HEK293 (cell line): Measurements from ENCODE around the gene AIFM1.

Experiments used
- AEBP2 ChIP-seq: fragments of 450-650 bp; formaldehyde crosslinking; IDR thresholded peaks from 2 replicates; pipeline ENCODE4 v1.5.1; 2016; ENCODE audit warnings: missing biosample characterization, missing genetic modification characterization, borderline replicate concordance
- BCL6B ChIP-seq: fragments of 450-650 bp; formaldehyde crosslinking; IDR thresholded peaks from 2 replicates; pipeline ENCODE4 v1.5.1; 2017; ENCODE audit warnings: missing biosample characterization, missing genetic modification characterization
- GLI2 ChIP-seq: fragments of 450-650 bp; formaldehyde crosslinking; IDR thresholded peaks from 2 replicates; pipeline ENCODE4; 2017; ENCODE audit warnings: missing biosample characterization, missing genetic modification characterization, low read depth, borderline replicate concordance
- HOXC10 ChIP-seq: sonication (generic); formaldehyde crosslinking; IDR thresholded peaks from 2 replicates; pipeline ENCODE4 v1.8.1; 2023; ENCODE audit warnings: mild to moderate bottlenecking, missing genetic modification reagents
- HOXD13 ChIP-seq: sonication (generic); formaldehyde crosslinking; IDR thresholded peaks from 2 replicates; pipeline ENCODE4 v1.8.0; 2022; ENCODE audit warnings: missing genetic modification reagents, borderline replicate concordance
- KLF16 ChIP-seq: fragments of 450-650 bp; formaldehyde crosslinking; IDR thresholded peaks from 2 replicates; pipeline ENCODE4 v1.5.1; 2017; ENCODE audit warnings: missing biosample characterization, missing genetic modification characterization
- KLF8 ChIP-seq: fragments of 450-650 bp; formaldehyde crosslinking; IDR thresholded peaks from 2 replicates; pipeline ENCODE4 v1.5.1; 2016; ENCODE audit warnings: missing biosample characterization, missing genetic modification characterization
- REST ChIP-seq: fragments of 450-650 bp; formaldehyde crosslinking; IDR thresholded peaks from 2 replicates; pipeline ENCODE4 v1.5.1; 2016; ENCODE audit warnings: missing biosample characterization, missing genetic modification characterization
- SCRT1 ChIP-seq: fragments of 450-650 bp; formaldehyde crosslinking; IDR thresholded peaks from 2 replicates; pipeline ENCODE4 v1.5.1; 2016; ENCODE audit warnings: missing biosample characterization, missing genetic modification characterization, borderline replicate concordance
- WT1 ChIP-seq: fragments of 450-650 bp; formaldehyde crosslinking; IDR thresholded peaks from 2 replicates; pipeline ENCODE4 v1.5.1; 2016; ENCODE audit warnings: missing biosample characterization, missing genetic modification characterization
- YY1 ChIP-seq: fragments of 450-650 bp; formaldehyde crosslinking; IDR thresholded peaks from 2 replicates; pipeline ENCODE4 v1.5.1; 2018; ENCODE audit warnings: missing biosample characterization, missing genetic modification characterization
- ZBTB49 ChIP-seq: fragments of 450-650 bp; formaldehyde crosslinking; IDR thresholded peaks from 2 replicates; pipeline ENCODE4 v1.5.1; 2016; ENCODE audit warnings: missing biosample characterization, missing genetic modification characterization, low read depth
- ZNF112 ChIP-seq: fragments of 450-650 bp; formaldehyde crosslinking; IDR thresholded peaks from 2 replicates; pipeline ENCODE4 v1.5.0; 2017; ENCODE audit warnings: missing biosample characterization, missing genetic modification characterization
- ZNF148 ChIP-seq: fragments of 450-650 bp; formaldehyde crosslinking; IDR thresholded peaks from 2 replicates; pipeline ENCODE4 v1.5.0; 2017; ENCODE audit warnings: missing biosample characterization, missing genetic modification characterization, borderline replicate concordance
- ZNF2 ChIP-seq: fragments of 450-650 bp; formaldehyde crosslinking; IDR thresholded peaks from 2 replicates; pipeline ENCODE4 v1.5.1; 2016; ENCODE audit warnings: missing biosample characterization, missing genetic modification characterization
- ZNF214 ChIP-seq: fragments of 450-650 bp; formaldehyde crosslinking; IDR thresholded peaks from 2 replicates; pipeline ENCODE4 v1.5.1; 2017; ENCODE audit warnings: missing biosample characterization, mild to moderate bottlenecking, missing genetic modification characterization, borderline replicate concordance
- ZNF280D ChIP-seq: fragments of 450-650 bp; formaldehyde crosslinking; IDR thresholded peaks from 2 replicates; pipeline ENCODE4 v1.5.1; 2016; ENCODE audit warnings: missing biosample characterization, missing genetic modification characterization
- ZNF324 ChIP-seq: fragments of 450-650 bp; formaldehyde crosslinking; IDR thresholded peaks from 2 replicates; pipeline ENCODE4 v1.5.1; 2016; ENCODE audit warnings: missing biosample characterization, missing genetic modification characterization
- ZNF426 ChIP-seq: fragments of 450-650 bp; formaldehyde crosslinking; IDR thresholded peaks from 2 replicates; pipeline ENCODE4 v1.5.1; 2017; ENCODE audit warnings: missing biosample characterization, missing genetic modification characterization, mild to moderate bottlenecking, inconsistent platforms, moderate library complexity
- ZNF558 ChIP-seq: fragments of 450-650 bp; formaldehyde crosslinking; IDR thresholded peaks from 2 replicates; pipeline ENCODE4 v1.5.1; 2016; ENCODE audit warnings: missing biosample characterization, missing genetic modification characterization
- ZNF580 ChIP-seq: fragments of 450-650 bp; formaldehyde crosslinking; IDR thresholded peaks from 2 replicates; pipeline ENCODE4 v1.5.1; 2016; ENCODE audit warnings: missing biosample characterization, missing genetic modification characterization
- ZNF76 ChIP-seq: fragments of 450-650 bp; formaldehyde crosslinking; IDR thresholded peaks from 2 replicates; pipeline ENCODE4; 2016; ENCODE audit warnings: low read depth, missing biosample characterization, missing genetic modification characterization, borderline replicate concordance
- ZNF785 ChIP-seq: fragments of 450-650 bp; formaldehyde crosslinking; IDR thresholded peaks from 2 replicates; pipeline ENCODE4 v1.5.1; 2016; ENCODE audit warnings: missing biosample characterization, missing genetic modification characterization
- ZNF837 ChIP-seq: fragments of 450-650 bp; formaldehyde crosslinking; IDR thresholded peaks from 2 replicates; pipeline ENCODE4 v1.5.1; 2016; ENCODE audit warnings: missing biosample characterization, missing genetic modification characterization

Gene AIFM1

GRCh38 chrX:130165703-130166502 is at the start of gene AIFM1 (continued):
- TF ChIP-seq REST (tag by site-specific recombination): no peak; the same call in 1 of the 2 replicates
- TF ChIP-seq AEBP2: no peak
- TF ChIP-seq HOXC10 (CRISPR knock-in tag): no peak
- peak; percentile 91 for TF ChIP-seq ZNF2 (tag by site-specific recombination)
- TF ChIP-seq ZNF280D: 0 out of 2 replicates have a peak, but pooled peaks have one; percentile 26
- peak; percentile 86 for TF ChIP-seq KLF8 (tag by site-specific recombination)
- peak; percentile 57; the same call in 1 of the 2 replicates for TF ChIP-seq YY1 (tag by site-specific recombination)
- TF ChIP-seq ZNF76 (tag by site-specific recombination): peak; percentile 78
- TF ChIP-seq ZNF426 (tag by site-specific recombination): no peak
- TF ChIP-seq SCRT1 (tag by site-specific recombination): peak; percentile 92
- no peak for TF ChIP-seq HOXD13
- 0 out of 2 replicates have a peak, but pooled peaks have one; percentile 15 for TF ChIP-seq WT1
- no peak for TF ChIP-seq ZBTB49 (tag by site-specific recombination)
- peak; percentile 90 for TF ChIP-seq ZNF558
- peak; percentile 89 for TF ChIP-seq KLF16 (tag by site-specific recombination)
- TF ChIP-seq ZNF214: no peak
- no peak for TF ChIP-seq ZNF837 (tag by site-specific recombination)
- peak; percentile 98 for TF ChIP-seq ZNF324 (tag by site-specific recombination)
- TF ChIP-seq BCL6B (tag by site-specific recombination): no peak
- TF ChIP-seq ZNF112 (tag by site-specific recombination): no peak
- no peak for TF ChIP-seq GLI2
- TF ChIP-seq ZNF148 (tag by site-specific recombination): peak; percentile 33; the same call in 1 of the 2 replicates
- no peak for TF ChIP-seq ZNF785 (tag by site-specific recombination)
- peak; percentile 89 for TF ChIP-seq ZNF580 (tag by site-specific recombination)
